OCI-LY7 (cell line): ENCODE data around the gene TTLL9.

Experiments used
- CTCF ChIP-seq: fragments of 200-600 bp; sonication (generic); conservative IDR thresholded peaks from 2 replicates; pipeline ENCODE4 v1.5.1; 2014; ENCODE audit warnings: mild to moderate bottlenecking, antibody characterized with exemption, low read length, moderate library complexity, mixed read lengths
- EZH2phosphoT487 ChIP-seq: fragments of 200-600 bp; sonication (generic); IDR thresholded peaks from 2 replicates; pipeline ENCODE4 v1.6.1; 2018; ENCODE audit warnings: low read depth, borderline replicate concordance, mild to moderate bottlenecking, mixed run types, antibody characterized with exemption, low read length, moderate library complexity, mixed read lengths

DNA sequence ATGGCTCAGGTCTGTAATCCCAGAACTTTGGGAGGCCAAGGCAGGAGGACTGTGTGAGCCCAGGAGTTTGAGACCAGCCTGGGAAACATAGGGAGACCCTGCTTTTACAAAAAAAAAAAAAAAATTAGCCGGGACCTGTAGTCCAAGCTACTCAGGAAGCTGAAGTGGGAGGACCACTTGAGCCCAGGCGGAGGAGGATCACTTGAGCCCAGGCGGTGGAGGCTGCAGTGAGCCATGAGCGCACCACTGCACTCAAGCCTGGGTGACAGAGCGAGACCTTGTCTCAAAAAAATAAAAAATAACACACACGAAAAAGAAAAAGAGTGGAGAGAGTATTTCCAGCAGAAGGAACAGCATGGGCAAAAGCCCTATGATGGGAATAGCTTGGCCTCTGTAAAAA lies 2.0 kb downstream of the TTLL9 start:
- no peak for TF ChIP-seq CTCF
- no peak for TF ChIP-seq EZH2phosphoT487
